DOHH2 (cell line): ENCODE results near the gene DPCD.

ENCODE experiments used
- EZH2phosphoT487 ChIP-seq: fragments of 200-600 bp; sonication (generic); IDR thresholded peaks from 2 replicates; pipeline ENCODE4 v1.6.1; 2017; ENCODE audit warnings: borderline replicate concordance, mild to moderate bottlenecking, antibody characterized with exemption, low read length, moderate library complexity, mixed read lengths
- TF ChIP-seq, protein P1 (sequence below): fragments of 200-600 bp; sonication (generic); IDR thresholded peaks from one replicate; pipeline ENCODE4 v1.5.1; 2014; ENCODE audit warnings: antibody characterized with exemption, mild to moderate bottlenecking, low read depth, low read length; ENCODE audit not compliant: poor library complexity, severe bottlenecking

DNA sequence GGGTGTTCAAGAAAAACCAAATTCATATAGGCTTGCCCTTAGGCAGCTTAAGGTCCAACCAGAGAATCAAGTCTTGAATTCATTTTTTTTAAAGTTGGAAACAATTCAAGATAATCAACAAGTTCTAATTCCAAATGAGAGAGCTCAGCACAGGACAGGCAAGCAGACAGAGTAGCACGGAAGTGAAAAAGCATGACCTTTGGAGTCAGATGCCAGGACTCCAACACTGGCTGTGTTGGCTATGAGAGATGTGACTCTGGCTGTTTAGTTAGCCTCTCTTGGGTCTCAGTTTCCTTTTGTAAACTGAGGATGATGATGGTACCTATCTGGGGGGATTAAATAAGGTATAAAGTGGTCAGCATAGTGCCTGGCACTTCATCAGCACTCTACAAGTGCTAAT, 57.5 kb downstream of the DPCD start:
- TF ChIP-seq, protein P1, sequence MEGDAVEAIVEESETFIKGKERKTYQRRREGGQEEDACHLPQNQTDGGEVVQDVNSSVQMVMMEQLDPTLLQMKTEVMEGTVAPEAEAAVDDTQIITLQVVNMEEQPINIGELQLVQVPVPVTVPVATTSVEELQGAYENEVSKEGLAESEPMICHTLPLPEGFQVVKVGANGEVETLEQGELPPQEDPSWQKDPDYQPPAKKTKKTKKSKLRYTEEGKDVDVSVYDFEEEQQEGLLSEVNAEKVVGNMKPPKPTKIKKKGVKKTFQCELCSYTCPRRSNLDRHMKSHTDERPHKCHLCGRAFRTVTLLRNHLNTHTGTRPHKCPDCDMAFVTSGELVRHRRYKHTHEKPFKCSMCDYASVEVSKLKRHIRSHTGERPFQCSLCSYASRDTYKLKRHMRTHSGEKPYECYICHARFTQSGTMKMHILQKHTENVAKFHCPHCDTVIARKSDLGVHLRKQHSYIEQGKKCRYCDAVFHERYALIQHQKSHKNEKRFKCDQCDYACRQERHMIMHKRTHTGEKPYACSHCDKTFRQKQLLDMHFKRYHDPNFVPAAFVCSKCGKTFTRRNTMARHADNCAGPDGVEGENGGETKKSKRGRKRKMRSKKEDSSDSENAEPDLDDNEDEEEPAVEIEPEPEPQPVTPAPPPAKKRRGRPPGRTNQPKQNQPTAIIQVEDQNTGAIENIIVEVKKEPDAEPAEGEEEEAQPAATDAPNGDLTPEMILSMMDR: no peak
- TF ChIP-seq EZH2phosphoT487: no peak
